Measurements from ENCODE around the gene TRIM65.
A peak's percentile ranks its signal among the peaks of the same experiment; 100 is the strongest.
"Not testable (repeated sequence)": the region's sequence is repeated elsewhere in the genome, so short reads cannot be mapped to it uniquely, and the experiment has no call there.

TRIM65 gene

GRCh38 chr17:75874323-75875181 is 22.2 kb downstream of the TRIM65 start:
- no peak for DNase-seq

GRCh38 chr17:75873587-75874322 is 23.0 kb downstream of the TRIM65 start:
- DNase-seq = no peak

DNA sequence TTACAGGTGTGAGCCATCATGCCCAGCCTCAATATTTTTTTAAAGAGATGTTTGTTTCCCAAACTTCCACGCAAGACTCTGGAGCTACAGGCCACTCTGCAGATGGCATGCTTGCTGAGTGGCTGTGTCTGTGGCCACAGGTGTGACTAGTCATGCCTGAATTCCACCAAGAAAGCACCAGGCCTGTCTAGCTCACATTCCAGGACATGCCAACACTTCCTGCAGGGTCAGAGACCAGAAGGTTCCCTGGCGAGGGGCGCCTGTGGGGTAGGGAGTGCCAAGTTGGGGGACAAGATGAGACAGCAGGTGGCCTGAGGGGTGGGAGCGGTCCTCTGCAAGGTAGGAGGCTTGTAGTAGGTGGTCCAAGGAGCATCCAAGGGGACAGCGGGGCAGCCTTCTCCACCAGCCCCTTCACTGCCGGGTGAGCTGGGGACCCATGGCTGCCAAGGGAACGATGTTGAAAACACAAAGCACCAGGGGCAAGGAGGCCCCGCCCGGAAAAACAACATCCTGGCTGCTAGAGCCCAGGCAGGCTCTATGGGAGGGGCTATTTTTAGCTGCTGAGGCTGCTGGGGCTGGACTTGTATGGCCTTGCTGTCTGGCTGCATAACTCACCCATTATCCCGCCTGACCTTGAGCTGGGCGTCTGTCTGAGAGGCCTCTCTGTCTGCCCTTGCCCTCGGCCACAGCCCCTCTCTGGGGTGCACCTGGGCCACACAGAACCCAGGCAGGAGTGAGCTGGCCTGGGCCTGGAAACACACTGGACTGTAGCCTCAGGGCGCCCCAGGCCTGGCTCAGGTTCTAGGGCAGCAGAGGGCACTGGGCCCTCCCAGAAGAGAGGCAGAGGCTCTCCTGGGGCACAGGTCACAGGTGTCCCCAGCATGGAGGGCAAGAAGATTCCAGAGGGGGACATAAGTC is 24.1 kb downstream of the TRIM65 start:
- DNase-seq = no peak

GRCh38 chr17:75870228-75870627 is 26.5 kb downstream of the TRIM65 start:
- not testable (repeated sequence) for DNase-seq

DNA sequence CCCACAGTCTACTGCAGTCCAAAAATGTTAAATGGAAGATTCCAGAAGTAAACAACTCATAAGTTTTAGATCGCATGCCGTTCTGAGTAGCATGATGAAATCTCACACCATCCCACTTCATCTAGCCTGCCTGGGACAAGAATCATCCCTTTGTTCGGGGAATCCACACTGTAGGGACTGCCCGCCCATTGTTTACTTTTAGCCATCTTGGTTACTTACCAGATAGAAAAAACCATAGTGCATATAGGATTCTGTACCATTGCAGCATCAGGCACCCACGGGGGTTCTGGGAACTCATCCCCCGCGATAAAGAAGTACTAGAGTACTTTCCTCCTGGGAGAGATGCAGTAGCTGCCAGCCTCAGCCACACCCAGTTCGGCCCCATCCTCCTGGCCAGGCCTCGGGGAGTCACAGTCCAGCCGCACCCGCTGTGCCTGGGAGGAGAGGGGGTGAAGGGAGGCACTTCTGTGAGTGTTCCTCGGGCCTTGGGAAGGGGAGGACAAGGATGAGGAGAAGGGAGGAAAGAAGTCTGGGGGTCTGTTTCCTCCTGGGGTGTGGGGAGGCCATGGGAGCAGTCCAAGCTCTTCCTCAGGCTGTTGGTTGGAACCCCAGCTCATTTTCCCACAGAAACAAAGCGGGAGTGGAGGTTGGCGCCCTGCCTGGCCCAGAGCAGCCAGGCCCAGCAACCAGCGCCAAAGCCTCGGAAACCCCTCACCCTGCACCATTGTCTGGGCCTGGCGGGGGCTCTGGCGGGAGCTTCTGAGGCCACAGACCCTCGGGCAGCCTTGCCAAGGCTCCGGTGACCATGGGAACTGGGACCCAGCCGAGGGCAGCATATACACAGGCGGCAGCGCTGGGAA is 27.2 kb downstream of the TRIM65 start:
- no peak for DNase-seq

GRCh38 chr17:75868730-75869281 is 27.9 kb downstream of the TRIM65 start:
- DNase-seq = not testable (repeated sequence)

DNA sequence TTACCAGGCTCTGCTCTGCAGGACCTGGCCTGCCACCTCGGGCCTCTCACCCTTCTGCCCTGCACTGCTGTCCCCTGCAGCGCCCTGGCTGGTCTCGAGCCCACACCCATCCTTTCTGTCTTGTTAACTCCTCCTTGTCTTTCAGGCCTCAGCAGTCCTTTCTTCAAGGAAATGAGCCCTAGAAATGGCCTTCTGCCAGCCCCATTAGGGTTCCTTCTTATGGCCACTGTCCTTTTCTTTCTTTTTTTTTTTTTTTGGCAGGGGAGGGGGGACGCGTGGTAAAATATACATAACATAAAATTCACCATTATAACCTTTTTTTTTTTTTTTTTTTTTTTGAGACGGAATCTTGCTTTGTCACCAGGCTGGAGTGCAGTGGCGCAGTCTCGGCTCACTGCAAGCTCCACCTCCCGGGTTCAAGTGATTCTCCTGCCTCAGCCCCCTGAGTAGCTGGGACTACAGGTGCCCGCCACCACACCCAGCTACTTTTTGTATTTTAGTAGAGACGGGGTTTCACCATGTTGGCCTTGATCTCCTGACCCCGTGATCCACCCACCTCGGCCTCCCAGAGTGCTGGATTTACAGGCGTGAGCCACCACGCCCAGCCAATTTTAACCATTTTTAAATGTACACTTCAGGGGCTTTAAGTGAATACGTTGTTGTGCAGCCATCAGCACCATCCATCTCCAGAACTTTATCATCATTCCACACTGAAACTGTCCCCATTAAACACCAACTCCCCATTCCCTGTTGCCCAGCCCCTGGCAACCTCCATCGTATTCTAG is 31.2 kb downstream of the TRIM65 start:
- DNase-seq = not testable (repeated sequence)

- not testable (repeated sequence) for DNase-seq
Observed at GRCh38 chr17:75864887-75865286, 31.9 kb downstream of the TRIM65 start.

DNA sequence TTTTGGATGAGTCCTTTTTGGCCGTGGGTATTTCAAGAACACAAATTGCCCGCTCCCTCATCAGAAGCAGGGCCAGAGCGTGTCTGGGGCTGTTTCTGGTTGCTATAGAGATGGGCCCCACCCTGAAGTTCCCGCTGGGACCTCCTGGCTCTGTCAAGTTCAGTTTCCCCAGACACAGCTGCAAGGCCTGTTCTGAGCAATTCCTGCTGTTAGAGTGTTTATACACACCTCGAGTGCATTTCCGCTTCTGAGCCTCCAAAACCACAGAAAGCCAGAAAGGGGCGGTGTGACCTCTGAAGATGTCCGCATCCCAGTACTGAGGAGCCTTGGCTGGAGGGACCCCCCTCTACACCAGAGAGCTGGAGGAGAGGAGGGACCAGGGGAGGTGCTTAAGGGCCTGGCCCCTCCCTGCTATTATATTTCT is 32.3 kb downstream of the TRIM65 start:
- peak; percentile 57 to 62 for DNase-seq

DNA sequence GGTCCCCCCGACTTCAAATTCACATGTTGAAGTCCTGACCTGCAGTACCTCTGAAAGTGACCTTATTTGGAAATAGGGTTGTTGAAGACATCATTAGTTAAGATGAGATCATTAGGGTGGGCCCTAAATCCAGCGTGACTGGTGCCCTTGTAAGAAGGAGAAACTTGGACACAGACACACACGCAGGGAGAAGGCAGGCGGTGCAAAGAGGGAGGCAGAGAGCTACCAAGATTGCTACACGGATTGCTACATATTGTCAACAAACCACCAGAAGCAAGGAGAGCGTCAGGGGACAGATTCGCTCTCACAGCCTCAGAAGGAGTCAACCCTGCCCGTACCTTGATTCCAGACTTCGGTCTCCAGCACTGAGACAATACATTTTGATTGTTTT is 34.8 kb downstream of the TRIM65 start:
- DNase-seq = no peak

DNA sequence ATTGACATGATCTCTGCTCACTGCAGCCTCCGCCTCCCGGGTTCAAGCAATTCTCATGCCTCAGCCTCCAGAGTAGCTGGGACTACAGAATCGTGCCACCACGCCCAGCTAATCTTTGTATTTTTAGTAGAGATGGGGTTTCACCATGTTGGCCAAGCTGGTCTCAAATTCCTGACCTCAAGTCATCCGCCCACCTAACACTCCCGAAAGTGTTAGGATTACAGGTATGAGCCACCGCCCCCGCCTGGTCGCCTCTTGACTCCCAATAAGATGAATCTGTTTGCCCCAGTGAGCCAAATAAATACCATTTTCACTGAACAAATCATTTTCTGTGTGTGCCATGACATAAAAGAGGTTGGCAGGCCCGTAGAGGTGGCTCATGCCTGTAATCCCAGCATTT is 37.4 kb downstream of the TRIM65 start:
- not testable (repeated sequence) for DNase-seq

GRCh38 chr17:75856062-75856756 is 40.5 kb downstream of the TRIM65 start:
- DNase-seq = peak in 1 of 2 experiments; percentile 68

DNA sequence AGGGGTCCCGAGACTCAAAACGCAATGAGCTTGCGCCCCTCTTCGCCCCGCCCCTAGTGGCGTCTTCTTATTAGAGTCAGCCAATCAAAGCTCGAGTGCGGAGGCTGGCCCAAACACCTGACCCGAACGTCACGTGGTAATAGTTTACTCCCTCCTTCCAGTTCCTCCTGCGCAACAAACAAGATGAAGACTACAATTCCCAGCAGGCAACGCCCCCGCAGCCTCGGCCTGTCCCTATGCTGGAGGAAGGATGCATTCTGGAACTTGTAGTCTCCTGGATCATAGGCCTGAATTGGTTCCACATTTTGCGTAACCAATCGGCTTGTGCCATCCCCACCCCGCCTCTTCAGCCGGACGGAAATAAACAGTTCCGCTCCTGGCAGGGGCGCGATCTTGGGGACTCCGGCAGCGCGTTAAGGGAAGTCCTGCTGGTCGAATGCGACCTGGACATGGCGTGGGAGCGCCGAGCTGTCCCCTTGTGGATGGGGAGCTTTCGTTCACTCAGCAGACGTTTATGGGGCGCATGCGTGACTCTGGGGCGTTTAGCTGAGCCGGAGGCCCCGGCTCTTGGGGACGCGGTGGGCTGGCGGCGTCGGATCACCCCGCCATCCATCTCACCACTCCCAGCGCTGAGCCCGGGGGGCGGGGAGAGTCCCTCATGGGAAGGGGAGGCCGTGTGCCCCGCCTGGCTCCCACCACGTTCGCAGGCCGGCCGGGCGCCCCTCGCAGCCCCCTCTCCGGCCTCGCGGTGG is 41.3 kb downstream of the TRIM65 start, which contains the start of gene WBP2:
Gene WBP2 (minus strand): TSS at position 26 of the 752 bp plus-strand sequence. CDS start 38 bp downstream, outside the sequence.
- DNase-seq = peak; percentile 97 to 98

DNA sequence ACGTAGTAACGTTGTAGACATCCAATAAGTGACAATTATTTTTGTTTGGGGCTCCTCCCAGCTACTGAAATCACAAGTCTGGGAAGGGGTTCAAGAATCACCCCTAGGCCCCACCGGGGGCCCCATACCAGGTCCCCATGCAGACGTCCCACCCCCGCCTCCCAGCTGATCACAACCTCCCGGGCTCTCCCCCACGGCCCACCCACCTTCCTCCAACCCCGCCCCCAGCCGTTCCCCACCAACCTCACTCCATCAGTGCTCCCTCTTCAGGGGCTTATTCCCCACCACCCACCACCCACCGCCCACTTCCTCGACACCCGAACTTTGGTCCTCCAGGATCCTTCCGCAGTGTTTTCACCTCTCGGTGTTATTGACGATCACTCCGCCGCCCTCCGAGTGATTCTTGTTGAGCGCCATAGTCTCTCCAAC is 41.9 kb downstream of the TRIM65 start:
- no peak for DNase-seq

DNA sequence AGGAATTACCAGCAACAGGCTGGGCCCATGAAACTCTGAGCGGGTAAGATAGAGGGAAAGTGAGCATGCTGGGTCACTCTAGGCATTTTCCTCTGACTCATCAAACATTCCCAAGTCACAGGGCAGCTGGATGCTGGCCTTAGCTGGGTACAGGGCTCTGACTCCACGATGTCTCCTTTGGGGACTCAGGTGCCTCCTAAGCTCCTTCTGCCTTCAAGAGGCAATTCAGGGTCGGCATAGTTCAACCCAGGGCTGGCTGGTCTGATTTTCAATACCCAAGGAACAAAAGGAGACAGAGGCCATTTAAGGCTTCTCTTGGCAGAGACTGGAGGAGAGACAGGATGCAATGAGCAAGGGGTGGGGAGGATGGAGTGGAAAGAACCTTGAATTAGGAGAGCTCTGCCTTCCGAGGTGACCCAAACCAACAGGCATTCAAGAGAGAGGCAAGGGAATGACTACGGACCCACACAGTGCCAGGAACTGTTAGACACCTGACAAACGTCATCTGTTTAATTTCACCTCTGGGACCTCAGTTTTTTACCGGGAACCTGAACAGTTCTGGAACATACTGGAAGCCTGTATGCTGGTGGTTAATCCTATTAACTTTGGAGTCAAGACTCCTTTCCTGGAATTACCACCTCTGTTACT is 42.5 kb downstream of the TRIM65 start:
- DNase-seq = no peak

GRCh38 chr17:75853433-75853832 is 43.3 kb downstream of the TRIM65 start:
- DNase-seq = no peak

GRCh38 chr17:75851693-75851991 is 45.1 kb downstream of the TRIM65 start:
- not testable (repeated sequence) for DNase-seq

DNA sequence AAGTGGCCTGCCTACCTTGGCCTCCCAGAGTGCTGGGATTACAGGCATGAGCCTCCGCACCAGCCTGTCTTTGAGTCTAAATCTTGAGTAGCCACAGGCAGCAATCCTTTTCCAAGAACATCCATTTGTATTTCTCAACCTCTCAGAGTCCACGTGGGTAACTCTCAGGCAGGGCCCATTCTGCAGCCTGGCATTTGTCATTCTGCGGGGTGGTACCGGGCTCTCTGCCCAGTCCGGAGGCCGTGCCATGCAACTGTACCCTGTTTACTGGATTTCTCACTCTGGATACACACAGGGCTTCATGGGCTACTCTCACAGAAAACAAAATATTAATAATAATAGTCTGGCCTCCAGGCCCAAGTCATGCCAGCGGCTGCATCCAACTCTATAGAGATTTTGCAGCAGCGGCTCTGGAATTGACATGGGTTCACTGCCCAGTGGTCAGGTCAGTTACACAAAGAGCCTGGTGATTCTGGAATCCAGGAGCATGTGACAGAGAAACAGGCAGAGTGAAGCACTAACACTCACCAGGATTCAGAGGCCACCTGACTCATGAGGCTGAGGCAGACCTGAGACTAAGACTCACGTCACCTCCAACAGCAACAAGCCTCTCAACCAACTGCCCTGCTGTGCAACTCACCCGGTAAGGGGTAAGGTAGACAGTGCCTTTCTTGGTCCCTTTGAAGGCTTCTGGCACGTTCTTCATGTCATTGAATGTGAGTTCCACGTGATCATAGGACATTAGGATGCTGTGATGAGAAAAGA is 45.6 kb downstream of the TRIM65 start:
- DNase-seq = no peak

All from activated T-cell treated with anti-CD3 and anti-CD28 coated beads, Interleukin-2, amount 50 U/mL, for 48 hours (primary cell).